ENCODE results near the gene ELAVL4.

- TF ChIP-seq CTCF (IDR thresholded peaks at IDR 0.05), result no peak
- TF ChIP-seq POLR2A (IDR thresholded peaks at IDR 0.05), result no peak
These were observed 33.8 kb upstream of the ELAVL4 start for GRCh38 chr1:50074931-50075330.

Data from adrenal gland (tissue), 5 donors.